AG10803 (cell line): ENCODE measurements around the gene NUFIP1.

Source experiments
- DNase-seq: peaks from one replicate; pipeline ENCODE4 v3.0.0; 2010; ENCODE audit warnings: low read depth
- H3K4me3 ChIP-seq: 2 replicates; pipeline ENCODE4 v1.5.1; 2011; ENCODE audit warnings: mild to moderate bottlenecking, low read length, control low read depth
- CTCF ChIP-seq: conservative IDR thresholded peaks from 2 replicates; pipeline ENCODE4 v1.5.1; 2011; ENCODE audit warnings: mild to moderate bottlenecking, low read length, control low read depth, inconsistent platforms

NUFIP1 gene

GRCh38 chr13:44921246-44921877 lies 67.9 kb downstream of the NUFIP1 start:
- DNase-seq: peak; percentile 28
- no peak for TF ChIP-seq CTCF
- no peak overlapping the region for H3K4me3 ChIP-seq

GRCh38 chr13:44920013-44920412 lies 69.3 kb downstream of the NUFIP1 start:
- TF ChIP-seq CTCF: no peak
- H3K4me3 ChIP-seq: no peak overlapping the region
- DNase-seq: no peak

- H3K4me3 ChIP-seq: peak overlapping the region; percentile 72
- DNase-seq: no peak
- no peak for TF ChIP-seq CTCF
Observed at GRCh38 chr13:44919104-44919804, 70.0 kb downstream of the NUFIP1 start.

- TF ChIP-seq CTCF: peak; percentile 71
- peak; percentile 98 for DNase-seq
- H3K4me3 ChIP-seq: peak overlapping the region; percentile 72
Observed at GRCh38 chr13:44918326-44919103, 70.8 kb downstream of the NUFIP1 start.

GRCh38 chr13:44917589-44918325 lies 71.5 kb downstream of the NUFIP1 start:
- peak; percentile 97 for DNase-seq
- TF ChIP-seq CTCF: peak; percentile 61
- H3K4me3 ChIP-seq: peak overlapping the region; percentile 72

- no peak for TF ChIP-seq CTCF
- no peak overlapping the region for H3K4me3 ChIP-seq
- no peak for DNase-seq
Observed at GRCh38 chr13:44912278-44913016, 76.8 kb downstream of the NUFIP1 start.
